IMR-90 (cell line): ENCODE measurements around the gene CAPN2. TPM values are rescaled to one million over a fixed set of nuclear protein-coding genes. Genes with fewer than 3 reads are reported as not detected.

Experiments used
- ATAC-seq: fragments of 200-7000 bp; cut with Tn5 transposase; 2 replicates; pipeline ENCODE4 v1.9.1; 2020; ENCODE audit warnings: low read depth, mild to moderate bottlenecking, moderate library complexity
- Bru-seq: library from RNA; stranded (reverse); fragments of 400-500 nt; gene quantifications from one replicate; lab custom pipeline; 2021; lab: Mats Ljungman, UMichigan
- BruChase-seq, 2 experiments: library from RNA; stranded (reverse); fragments of 400-500 nt; gene quantifications; one replicate each; lab custom pipeline; 2021; lab: Mats Ljungman, UMichigan
- BruUV-seq: library from RNA; stranded (reverse); fragments of 400-500 nt; replicated peaks from 2 replicates; lab custom pipeline; 2021; lab: Mats Ljungman, UMichigan
- CTCF ChIA-PET: fragments of 300-600 bp; formaldehyde crosslinking; extraction: SDS; loops from one replicate; lab custom pipeline; 2021; ENCODE audit warnings: antibody characterized with exemption; lab: Yijun Ruan, JAX
- POLR2A ChIA-PET: fragments of 300-600 bp; sonication (Branson Sonifier 250); formaldehyde crosslinking; loops from one replicate; lab custom pipeline; 2022; ENCODE audit warnings: antibody characterized with exemption; ENCODE audit not compliant: unreplicated experiment; lab: Charles Lee
- DNase-seq: peaks from one replicate; pipeline ENCODE4 v3.0.0; 2013
- H2AFZ ChIP-seq: replicated peaks from 2 replicates; pipeline ENCODE3; 2013; ENCODE audit warnings: low read length, mild to moderate bottlenecking; ENCODE audit not compliant: poor library complexity
- H2AK5ac ChIP-seq: 2 replicates; pipeline ENCODE4 v1.6.1; 2013; ENCODE audit warnings: low read depth, low read length, inconsistent platforms
- H2AK9ac ChIP-seq: replicated peaks from 2 replicates; pipeline ENCODE3; 2013; ENCODE audit warnings: mild to moderate bottlenecking, low read depth, low read length, moderate library complexity; ENCODE audit not compliant: poor library complexity
- H2BK120ac ChIP-seq: 2 replicates; pipeline ENCODE4 v1.6.1; 2013; ENCODE audit warnings: low read depth, low read length, inconsistent platforms
- H2BK15ac ChIP-seq: 3 replicates; pipeline ENCODE4 v1.6.1; 2013; ENCODE audit warnings: low read depth, low read length, inconsistent platforms
- H2BK20ac ChIP-seq: 2 replicates; pipeline ENCODE4 v1.6.1; 2013; ENCODE audit warnings: low read depth, mild to moderate bottlenecking, inconsistent platforms, low read length, moderate library complexity
- H2BK5ac ChIP-seq: 2 replicates; pipeline ENCODE4 v1.6.1; 2013; ENCODE audit warnings: mild to moderate bottlenecking, low read depth, low read length, inconsistent platforms; ENCODE audit not compliant: poor library complexity, severe bottlenecking
- H3K14ac ChIP-seq: replicated peaks from 2 replicates; pipeline ENCODE4 v1.6.1; 2013; ENCODE audit warnings: low read depth, low read length, inconsistent platforms
- H3K18ac ChIP-seq: 2 replicates; pipeline ENCODE4 v1.6.1; 2013; ENCODE audit warnings: low read depth, low read length, control low read depth
- H3K23ac ChIP-seq: 2 replicates; pipeline ENCODE4 v1.6.1; 2013; ENCODE audit warnings: low read depth, low read length, inconsistent platforms
- H3K27ac ChIP-seq: 2 replicates; pipeline ENCODE4 v1.5.1; 2013; ENCODE audit warnings: mild to moderate bottlenecking, control low read depth, low read length; ENCODE audit not compliant: insufficient read depth
- H3K27me3 ChIP-seq: 2 replicates; pipeline ENCODE4 v1.6.1; 2013; ENCODE audit warnings: low read length; ENCODE audit not compliant: control insufficient read depth, insufficient read depth
- H3K36me3 ChIP-seq: 2 replicates; pipeline ENCODE4 v1.6.1; 2013; ENCODE audit warnings: low read length, mixed read lengths; ENCODE audit not compliant: control insufficient read depth, insufficient read depth
- H3K4ac ChIP-seq: 2 replicates; pipeline ENCODE4 v1.6.1; 2013; ENCODE audit warnings: low read depth, low read length, inconsistent platforms
- H3K4me1 ChIP-seq: 2 replicates; pipeline ENCODE4 v1.6.1; 2013; ENCODE audit warnings: low read length, mixed read lengths; ENCODE audit not compliant: control insufficient read depth, insufficient read depth
- H3K4me2 ChIP-seq: 2 replicates; pipeline ENCODE4 v1.6.1; 2013; ENCODE audit warnings: low read depth, mild to moderate bottlenecking, control low read depth, low read length, moderate library complexity
- H3K4me3 ChIP-seq: 2 replicates; pipeline ENCODE4 v1.5.1; 2013; ENCODE audit warnings: low read depth, mild to moderate bottlenecking, control low read depth, low read length, moderate library complexity; ENCODE audit not compliant: insufficient read depth
- H3K56ac ChIP-seq: 2 replicates; pipeline ENCODE4 v1.6.1; 2013; ENCODE audit warnings: low read length, inconsistent platforms; ENCODE audit not compliant: insufficient read depth; ENCODE audit errors: extremely low read depth
- H3K79me1 ChIP-seq, 2 experiments: 2 replicates each; pipeline ENCODE4 v1.6.1; 2013; ENCODE audit warnings: low read length in 2 of 2, inconsistent platforms in 1 of 2, low read depth in 1 of 2
- H3K9ac ChIP-seq: 2 replicates; pipeline ENCODE4 v1.6.1; 2013; ENCODE audit warnings: low read depth, low read length, control low read depth
- H3K9me1 ChIP-seq: 2 replicates; pipeline ENCODE4 v1.6.1; 2013; ENCODE audit warnings: low read length, inconsistent platforms; ENCODE audit not compliant: insufficient read depth
- H3K9me3 ChIP-seq: 2 replicates; pipeline ENCODE4 v1.6.1; 2013; ENCODE audit warnings: low read length; ENCODE audit not compliant: control insufficient read depth, insufficient read depth
- H4K20me1 ChIP-seq: 2 replicates; pipeline ENCODE4 v1.6.1; 2013; ENCODE audit warnings: low read length, inconsistent platforms; ENCODE audit not compliant: insufficient read depth
- H4K5ac ChIP-seq: 2 replicates; pipeline ENCODE4 v1.6.1; 2013; ENCODE audit warnings: mild to moderate bottlenecking, low read depth, low read length, control low read depth
- H4K8ac ChIP-seq, 2 experiments: 2 replicates each; pipeline ENCODE4 v1.6.1; 2013; ENCODE audit warnings: low read depth in 2 of 2, low read length in 2 of 2, control low read depth in 1 of 2, inconsistent platforms in 1 of 2
- H4K91ac ChIP-seq: 2 replicates; pipeline ENCODE4 v1.6.1; 2013; ENCODE audit warnings: low read depth, low read length, inconsistent platforms; ENCODE audit not compliant: insufficient read depth
- BHLHE40 ChIP-seq: fragments of 150-350 bp; IDR thresholded peaks from 2 replicates; pipeline ENCODE4 v1.6.1; 2016; ENCODE audit warnings: mild to moderate bottlenecking, low read depth, low read length
- CEBPB ChIP-seq: IDR thresholded peaks from 2 replicates; pipeline ENCODE4 v1.6.1; 2012; ENCODE audit warnings: low read depth, low read length, improper control_type of control experiment
- CHD1 ChIP-seq: IDR thresholded peaks from 2 replicates; pipeline ENCODE4 v1.6.1; 2012; ENCODE audit warnings: low read depth, low read length, improper control_type of control experiment
- CTCF ChIP-seq: conservative IDR thresholded peaks from 2 replicates; pipeline ENCODE4 v1.5.1; 2012; ENCODE audit warnings: mild to moderate bottlenecking, low read depth, low read length, improper control_type of control experiment
- FOS ChIP-seq: fragments of 150-350 bp; IDR thresholded peaks from 2 replicates; pipeline ENCODE4 v1.6.1; 2016; ENCODE audit warnings: low read depth, low read length
- MAFK ChIP-seq: IDR thresholded peaks from 2 replicates; pipeline ENCODE4 v1.6.1; 2012; ENCODE audit warnings: low read depth, low read length, improper control_type of control experiment
- MAZ ChIP-seq: IDR thresholded peaks from 2 replicates; pipeline ENCODE4 v1.6.1; 2012; ENCODE audit warnings: low read depth, mild to moderate bottlenecking, low read length, improper control_type of control experiment, moderate library complexity, borderline replicate concordance
- MXI1 ChIP-seq: IDR thresholded peaks from 2 replicates; pipeline ENCODE4 v1.6.1; 2012; ENCODE audit warnings: low read depth, mild to moderate bottlenecking, low read length, moderate library complexity, borderline replicate concordance
- NFE2L2 ChIP-seq: fragments of 150-350 bp; IDR thresholded peaks from 2 replicates; pipeline ENCODE4 v1.6.1; 2016; ENCODE audit warnings: low read depth, mild to moderate bottlenecking, low read length
- POLR2A ChIP-seq: IDR thresholded peaks from 2 replicates; pipeline ENCODE4 v1.6.1; 2012; ENCODE audit warnings: mild to moderate bottlenecking, low read depth, low read length
- RCOR1 ChIP-seq: IDR thresholded peaks from 2 replicates; pipeline ENCODE4 v1.6.1; 2012; ENCODE audit warnings: mild to moderate bottlenecking, low read length, improper control_type of control experiment; ENCODE audit not compliant: insufficient replicate concordance
- SMC3 ChIP-seq: fragments of 150-350 bp; IDR thresholded peaks from 2 replicates; pipeline ENCODE4 v1.6.1; 2016; ENCODE audit warnings: low read depth, mild to moderate bottlenecking, antibody characterized with exemption, low read length, moderate library complexity
- WGBS, 2 experiments: methylation state at CpG; one replicate each; pipeline versions ENCODE4 v1.1.5 to v1.1.7; 2013; ENCODE audit warnings: missing lambda C conversion rate in 2 of 2; ENCODE audit not compliant: insufficient read length in 1 of 2; ENCODE audit errors: extremely low coverage in 2 of 2; 5-methylcytosine and 5-hydroxymethylcytosine counted together
- dilution Hi-C: fragments of 300-500 bp; cut with HindIII; formaldehyde crosslinking; loops from one replicate; pipeline ENCODE4 v1.14.3; 2018; ENCODE audit warnings: low sequenced_read_pairs; ENCODE audit not compliant: unreplicated experiment
- in situ Hi-C: fragments of 300-500 bp; cut with MboI; formaldehyde crosslinking; loops from 3 replicates; pipeline ENCODE4 v1.14.3; 2019; ENCODE audit warnings: low sequenced_read_pairs, inconsistent platforms, mixed read lengths
- intact Hi-C: fragments of 100-400 bp; cut with micrococcal nuclease; formaldehyde crosslinking; loops from 2 replicates; pipeline ENCODE4 v1.10.0; 2022
- long read RNA-seq: library from polyadenylated mRNA; unstranded; transcript quantifications from one replicate; pipeline ENCODE4 v2.0.0, GENCODE V29; 2021; ENCODE audit not compliant: unreplicated experiment
- polyA plus RNA-seq, 3 experiments: library from polyadenylated mRNA; depleted of rRNA; stranded (reverse); fragments of >200 nt; gene quantifications; 2 replicates each; pipeline ENCODE4 v1.2.3, GENCODE V29; 2012; ENCODE audit warnings: low replicate concordance in 1 of 3
- total RNA-seq: library from RNA; depleted of rRNA; stranded (reverse); fragments of >200 nt; gene quantifications from 2 replicates; pipeline ENCODE4 v1.2.3, GENCODE V29; 2012; rRNA removed
- TF ChIP-seq, protein P1 (sequence below): fragments of 150-350 bp; IDR thresholded peaks from 2 replicates; pipeline ENCODE4 v1.6.1; 2016; ENCODE audit warnings: low read depth, mild to moderate bottlenecking, low read length, moderate library complexity, borderline replicate concordance

Gene CAPN2
- total RNA-seq (430 and 460 TPM in 2 replicates), polyA plus RNA-seq (2012; rRNA removed) (333 and 339 TPM in 2 replicates), Bru-seq, nascent RNA (percentile 97 among the genes with signal in this experiment), BruChase-seq, experiment 1, labeled RNA remaining after a 6-hour chase (percentile 95 among the genes with signal in this experiment), BruChase-seq, experiment 2, labeled RNA remaining after a 2-hour chase (percentile 92 among the genes with signal in this experiment)
- polyA plus RNA-seq (2012; cell fraction: cytosol; rRNA removed) = 193 and 197 TPM in 2 replicates
- 292 and 717 TPM in 2 replicates for polyA plus RNA-seq (2012; cell fraction: nucleus; rRNA removed; ENCODE audit: low replicate concordance)
- long read RNA-seq, full-length matches to known transcripts = 11 of 53 reads
- long read RNA-seq, partial matches to known transcripts = 13 of 53 reads
- long read RNA-seq, other reads (novel, unspliced or antisense) = 29 of 53 reads

- Histone ChIP-seq H2AFZ (peak within 1 kb of the TSS; percentile 85), H3K23ac (peak within 1 kb of the TSS; percentile 98), H2BK5ac (peak within 1 kb of the TSS; percentile 99), H3K4me1 (peaks cover 33% of the 10 kb centered on the region), H3K4me3 (peak within 1 kb of the TSS; percentile 99), H2AK5ac (peak within 1 kb of the TSS; percentile 83), H4K8ac (peak within 1 kb of the TSS; percentile 83 to 89), H2BK15ac (peak within 1 kb of the TSS; percentile 48; the same call in 2 of the 3 replicates), H3K56ac (peak within 1 kb of the TSS; percentile 96), H3K9ac (peak within 1 kb of the TSS; percentile 96), H3K4me2 (peak within 1 kb of the TSS; percentile 90), H3K14ac (peak within 1 kb of the TSS; percentile 95), H3K36me3 (peaks cover 7% of the 10 kb centered on the region), H4K91ac (peak within 1 kb of the TSS; percentile 90), H4K20me1 (peaks cover 30% of the 10 kb centered on the region), H3K79me1 (peaks cover 8 to 55% of the 10 kb centered on the region in 2 experiments; a peak in 3 of 4 replicates), H2BK20ac (peak within 1 kb of the TSS; percentile 55), H3K4ac (peak within 1 kb of the TSS; percentile 97), H3K18ac (peak within 1 kb of the TSS; percentile 93), H3K9me1 (peaks cover 17% of the 10 kb centered on the region), H4K5ac (peak within 1 kb of the TSS; percentile 90), H3K27ac (peak within 1 kb of the TSS; percentile 99), H2AK9ac (peak within 1 kb of the TSS; percentile 99), H2BK120ac (peak within 1 kb of the TSS; percentile 85), H3K9me3 (no peaks in the 10 kb centered on the region), H3K27me3 (no peaks in the 10 kb centered on the region)
- WGBS, 2 experiments = 0% methylated on average over 16 of the region's 74 CpGs; no CpG with 5 or more reads in 1 of the 2 experiments
- in situ Hi-C loops = no loop called here
- dilution Hi-C loops = no loop called here
- no TSS peak for BruUV-seq
- DNase-seq (peak; percentile 86), ATAC-seq (peak; percentile 77)
- CTCF ChIA-PET = interaction anchor here (1.0 to 3.5 kb wide), 3 partner anchors 10 to 38 kb away, joined by 3 to 21 read pairs (median 4); no protein-coding TSS in a partner anchor
- POLR2A ChIA-PET = interaction anchor here (0.6 kb wide), 1 partner anchor 18 kb away, joined by 29 read pairs; no protein-coding TSS in a partner anchor
- intact Hi-C loops = loop anchor here (1.0 kb wide), 1 partner anchor 37 kb away; no protein-coding TSS in a partner anchor
- TF ChIP-seq CHD1 (no peak; the same call in none of the 2 replicates), SMC3 (peak; percentile 70), MXI1 (peak; percentile 80; the same call in 1 of the 2 replicates), MAFK (no peak), RCOR1 (peak; percentile 29), FOS (peak; percentile 65), MAZ (peak; percentile 59; the same call in 1 of the 2 replicates), BHLHE40 (peak; percentile 34; the same call in 1 of the 2 replicates), POLR2A (peak; percentile 88), CTCF (peak; percentile 83), NFE2L2 (no peak), CEBPB (no peak)
- TF ChIP-seq, protein P1, sequence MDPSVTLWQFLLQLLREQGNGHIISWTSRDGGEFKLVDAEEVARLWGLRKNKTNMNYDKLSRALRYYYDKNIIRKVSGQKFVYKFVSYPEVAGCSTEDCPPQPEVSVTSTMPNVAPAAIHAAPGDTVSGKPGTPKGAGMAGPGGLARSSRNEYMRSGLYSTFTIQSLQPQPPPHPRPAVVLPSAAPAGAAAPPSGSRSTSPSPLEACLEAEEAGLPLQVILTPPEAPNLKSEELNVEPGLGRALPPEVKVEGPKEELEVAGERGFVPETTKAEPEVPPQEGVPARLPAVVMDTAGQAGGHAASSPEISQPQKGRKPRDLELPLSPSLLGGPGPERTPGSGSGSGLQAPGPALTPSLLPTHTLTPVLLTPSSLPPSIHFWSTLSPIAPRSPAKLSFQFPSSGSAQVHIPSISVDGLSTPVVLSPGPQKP = no peak
These were observed at the start of gene CAPN2 for GRCh38 chr1:223712194-223712849. TSS of gene CAPN2 (plus strand) at chr1:223712539. CDS start at chr1:223712641, 102 bp downstream.
